Occipital lobe (tissue), 2 donors: ENCODE results near the gene MXD4. TPM values are rescaled to one million over a fixed set of nuclear protein-coding genes. Genes with fewer than 3 reads are reported as not detected.

ENCODE experiments used
- DNase-seq: peaks from one replicate; lab custom pipeline; 2025; lab: John Stamatoyannopoulos, UW
- total RNA-seq: library from RNA; depleted of rRNA; stranded (reverse); fragments of >200 nt; gene quantifications from one replicate; pipeline ENCODE4 v1.2.3, GENCODE V29; 2014

The MXD4 gene, protein sequence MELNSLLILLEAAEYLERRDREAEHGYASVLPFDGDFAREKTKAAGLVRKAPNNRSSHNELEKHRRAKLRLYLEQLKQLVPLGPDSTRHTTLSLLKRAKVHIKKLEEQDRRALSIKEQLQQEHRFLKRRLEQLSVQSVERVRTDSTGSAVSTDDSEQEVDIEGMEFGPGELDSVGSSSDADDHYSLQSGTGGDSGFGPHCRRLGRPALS
- total RNA-seq: 19.7 TPM

DNA sequence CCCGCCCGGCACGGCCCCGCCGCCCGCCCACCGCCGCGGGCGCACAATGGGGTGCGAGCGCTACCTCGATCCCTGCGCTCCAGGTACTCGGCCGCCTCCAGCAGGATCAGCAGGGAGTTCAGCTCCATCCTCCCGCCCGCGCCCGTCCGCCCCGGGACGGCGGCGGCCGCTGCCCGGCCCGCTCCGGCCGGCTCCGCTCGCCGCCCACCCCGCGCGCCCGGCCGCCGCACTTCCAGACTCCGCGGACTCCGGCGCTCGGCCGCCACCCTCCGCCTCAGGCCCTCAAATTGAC is at the start of gene MXD4:
Gene MXD4 (minus strand): TSS at position 257 of the 292 bp plus-strand sequence. CDS start 129 bp downstream, at position 128.
- no peak for DNase-seq

DNA sequence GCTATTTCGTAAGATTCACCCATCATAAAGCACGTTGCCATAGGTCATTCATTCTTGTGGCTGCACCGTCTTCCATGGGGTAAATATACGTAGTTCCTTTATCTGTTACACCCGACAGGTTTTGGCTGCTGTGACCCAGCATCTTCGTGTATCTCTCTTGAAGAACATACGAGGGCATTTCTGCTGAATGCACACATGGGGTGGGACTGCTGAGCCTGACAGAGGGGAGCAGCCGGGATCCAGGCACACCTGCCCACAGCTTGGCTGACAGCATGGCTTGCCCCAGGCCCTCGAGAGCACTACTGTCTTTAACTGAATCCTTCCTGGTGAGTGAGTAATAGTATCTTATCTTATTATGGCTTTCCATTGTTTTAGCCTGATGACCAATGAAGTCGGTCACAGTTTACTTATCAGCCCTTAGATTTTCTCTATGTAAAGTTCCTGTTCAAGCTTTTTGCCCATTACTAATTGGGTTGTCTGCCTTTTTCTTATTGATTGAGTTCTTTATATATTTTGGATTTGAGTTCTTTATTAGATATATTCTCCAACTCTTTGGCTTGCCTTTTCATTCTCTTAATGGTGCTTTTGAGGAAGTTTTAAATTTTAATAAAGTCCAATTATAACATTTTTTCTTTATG is 45.0 kb upstream of the MXD4 start:
- no peak for DNase-seq

DNA sequence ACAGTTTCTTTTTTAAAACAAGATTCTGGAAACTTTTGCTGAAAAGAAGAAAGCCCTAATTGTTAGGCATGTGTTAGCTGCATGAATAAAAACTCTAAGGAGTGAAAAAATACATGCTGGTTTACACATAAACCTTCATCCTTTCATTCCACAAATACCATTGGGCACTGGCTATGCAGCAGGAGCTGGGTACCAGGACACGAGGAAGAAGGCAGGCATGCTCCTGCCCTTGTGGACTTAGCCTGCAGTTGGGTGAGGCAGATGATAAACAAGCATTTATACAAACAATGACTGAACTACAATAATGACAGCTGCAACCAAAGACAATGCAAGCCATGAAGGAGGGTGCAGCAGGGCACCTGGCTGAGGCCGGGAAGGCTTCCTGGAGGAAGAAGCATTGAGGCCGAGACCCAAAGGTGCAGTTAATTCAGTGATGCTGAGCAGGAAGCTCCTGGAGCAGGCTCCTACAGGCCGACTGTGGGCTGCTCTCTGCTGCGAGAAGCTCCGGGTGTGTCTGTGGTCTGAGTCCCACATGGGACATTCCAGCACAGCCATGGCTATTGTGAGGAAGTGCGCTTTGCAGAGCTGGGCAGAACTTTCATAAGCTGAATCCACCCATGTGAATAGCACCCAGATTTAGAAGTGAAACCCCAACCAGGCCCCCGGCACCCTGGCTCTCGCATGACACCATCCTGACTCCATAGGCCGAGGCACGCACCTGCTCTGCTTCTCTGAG is 44.0 kb upstream of the MXD4 start:
- DNase-seq: no peak

DNA sequence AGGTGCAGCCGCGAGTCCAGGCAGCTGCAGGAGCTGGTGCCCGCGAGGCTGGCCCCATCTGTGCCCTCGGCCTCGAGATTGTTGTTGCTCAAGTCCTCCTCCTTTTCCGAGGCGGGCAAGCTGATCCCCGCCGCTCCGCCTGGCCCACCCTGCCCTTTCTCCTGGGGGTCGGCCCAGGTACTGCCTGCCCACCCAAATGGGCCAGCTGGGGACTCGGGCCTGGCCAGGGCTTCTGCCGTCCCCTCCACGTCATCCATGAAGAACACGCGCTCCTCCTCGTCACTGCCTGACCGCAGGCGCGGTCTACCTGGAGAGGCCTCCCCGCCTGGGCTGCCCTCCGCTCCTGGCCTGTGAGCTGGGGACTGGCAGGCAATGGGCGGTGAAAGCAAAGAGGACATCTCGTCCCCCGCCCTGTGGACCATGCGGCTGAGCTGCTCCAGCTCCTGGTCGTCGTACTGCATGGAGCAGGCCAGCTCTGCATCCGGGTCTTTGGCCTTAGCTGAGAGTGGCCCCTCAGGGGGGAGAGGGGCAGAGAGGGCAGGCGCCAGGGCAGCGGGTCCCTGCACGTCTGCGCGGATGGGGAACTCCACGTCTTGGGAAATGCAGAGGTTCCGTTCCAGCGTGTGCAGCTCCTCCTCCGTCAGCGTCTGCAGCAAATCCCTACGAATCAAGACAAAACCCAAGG is 43.1 kb upstream of the MXD4 start:
- no peak for DNase-seq

GRCh38 chr4:2304321-2304876 is 42.5 kb upstream of the MXD4 start:
- DNase-seq: no peak

DNA sequence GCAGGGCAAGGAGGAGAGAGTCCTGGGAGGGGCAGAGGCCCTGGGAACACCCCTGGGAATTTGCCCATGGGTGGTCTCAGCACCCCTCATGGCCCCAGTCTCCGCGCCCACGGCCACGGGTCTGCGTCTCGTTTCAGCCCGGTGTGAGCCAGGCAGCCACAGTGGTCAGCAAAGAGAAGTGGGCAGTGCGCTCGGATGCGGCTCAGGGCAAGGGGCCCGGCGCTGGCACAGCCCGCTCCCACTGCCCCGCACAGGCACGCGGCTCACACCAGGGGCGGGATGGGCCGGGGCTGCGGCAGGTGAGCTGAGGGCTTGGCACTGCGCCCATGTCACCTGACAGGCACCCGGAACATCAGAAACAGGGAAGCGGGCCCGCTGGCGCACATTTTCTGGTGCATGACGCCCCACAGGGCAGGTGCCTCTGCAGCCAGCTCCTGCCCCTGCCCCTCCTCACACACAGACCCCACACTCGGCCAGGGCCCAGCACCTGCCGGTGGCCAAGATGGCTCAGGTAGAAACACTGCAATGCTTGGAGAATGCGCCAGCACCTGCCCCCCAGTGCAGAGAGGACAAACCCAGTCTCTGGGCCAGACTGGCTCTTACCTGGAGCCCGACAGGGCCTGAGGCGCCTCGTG is 41.9 kb upstream of the MXD4 start:
- DNase-seq: no peak

GRCh38 chr4:2303121-2303685 is 41.3 kb upstream of the MXD4 start:
- DNase-seq: no peak

GRCh38 chr4:2302387-2303119 is 40.6 kb upstream of the MXD4 start:
- DNase-seq: no peak

GRCh38 chr4:2301806-2302205 is 39.9 kb upstream of the MXD4 start:
- DNase-seq: no peak

DNA sequence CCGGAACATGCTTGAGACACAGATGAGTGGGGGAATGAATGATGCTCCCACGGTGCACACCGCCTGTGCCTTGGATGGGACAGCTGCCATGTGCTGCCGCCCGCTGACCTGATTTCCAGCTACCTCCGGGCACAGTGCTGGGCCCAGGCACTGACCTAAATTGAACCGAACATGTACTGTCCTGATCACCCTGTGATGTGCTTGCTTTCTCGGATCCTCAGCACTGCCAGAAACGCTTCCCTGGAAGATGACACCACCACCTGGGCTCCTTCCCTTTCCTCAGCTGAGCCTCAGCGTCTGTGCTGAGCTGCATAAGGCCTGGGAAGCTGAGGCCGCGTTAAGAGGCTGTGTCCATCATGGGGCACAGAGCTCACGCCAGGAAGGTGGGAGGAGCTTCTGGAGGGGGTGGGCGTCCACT is 39.3 kb upstream of the MXD4 start:
- DNase-seq: no peak

GRCh38 chr4:2300431-2301224 is 38.7 kb upstream of the MXD4 start:
- DNase-seq: no peak

DNA sequence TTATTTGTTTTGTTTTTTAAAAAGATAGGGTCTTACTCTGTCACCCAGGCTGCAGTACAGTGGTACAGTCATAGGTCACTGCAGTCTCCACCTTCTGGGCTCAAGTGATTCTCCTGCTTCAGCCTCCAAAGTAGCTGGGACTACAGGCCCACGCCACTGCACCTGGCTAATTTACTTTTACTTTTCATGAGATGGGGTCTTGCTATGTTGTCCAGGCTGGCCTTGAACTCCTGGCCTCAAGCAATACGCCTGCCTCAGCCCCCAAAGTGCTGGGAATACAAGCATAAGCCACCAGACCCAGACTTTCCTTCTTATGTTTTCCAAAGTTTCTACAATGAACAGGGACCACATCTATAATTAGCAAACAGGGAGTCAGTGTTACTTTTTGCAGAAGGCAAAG is 37.9 kb upstream of the MXD4 start:
- no peak for DNase-seq

GRCh38 chr4:2298532-2298991 is 36.7 kb upstream of the MXD4 start:
- no peak for DNase-seq

DNA sequence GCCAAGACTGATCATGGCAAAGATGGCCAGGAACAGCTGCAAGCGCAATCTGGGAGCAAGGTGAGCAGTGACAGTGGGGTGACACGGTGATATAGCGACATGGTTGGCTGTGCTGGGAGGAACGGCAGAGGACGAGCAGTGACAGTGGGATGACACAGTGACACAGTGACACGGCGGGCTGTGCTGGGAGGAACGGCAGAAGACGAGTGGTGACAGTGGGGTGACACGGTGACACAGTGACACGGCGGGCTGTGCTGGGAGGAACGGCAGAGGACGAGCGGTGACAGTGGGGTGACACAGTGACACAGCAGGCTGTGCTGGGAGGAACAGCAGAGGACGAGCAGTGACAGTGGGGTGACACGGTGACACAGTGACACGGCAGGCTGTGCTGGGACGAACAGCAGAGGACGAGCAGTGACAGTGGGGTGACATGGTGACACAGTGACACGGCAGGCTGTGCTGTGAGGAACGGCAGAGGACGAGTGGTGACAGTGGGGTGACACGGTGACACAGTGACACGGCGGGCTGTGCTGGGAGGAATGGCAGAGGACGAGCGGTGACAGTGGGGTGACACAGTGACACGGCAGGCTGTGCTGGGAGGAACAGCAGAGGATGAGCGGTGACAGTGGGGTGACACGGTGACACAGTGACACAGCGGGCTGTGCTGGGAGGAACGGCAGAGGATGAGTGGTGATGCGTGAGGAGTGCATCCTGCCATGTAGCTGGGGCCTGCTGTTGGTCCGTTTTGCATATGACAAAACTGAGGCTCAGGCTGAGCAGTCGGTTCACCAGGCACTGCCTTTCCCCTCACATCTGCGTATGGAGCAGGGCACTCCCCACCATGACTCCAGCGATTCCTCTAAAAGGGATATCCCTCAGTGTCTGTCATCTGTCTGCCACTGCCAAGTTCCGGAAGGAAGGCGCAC is 36.0 kb upstream of the MXD4 start:
- no peak for DNase-seq

- DNase-seq: no peak
Measured at GRCh38 chr4:2296631-2297601, 35.0 kb upstream of the MXD4 start.

DNA sequence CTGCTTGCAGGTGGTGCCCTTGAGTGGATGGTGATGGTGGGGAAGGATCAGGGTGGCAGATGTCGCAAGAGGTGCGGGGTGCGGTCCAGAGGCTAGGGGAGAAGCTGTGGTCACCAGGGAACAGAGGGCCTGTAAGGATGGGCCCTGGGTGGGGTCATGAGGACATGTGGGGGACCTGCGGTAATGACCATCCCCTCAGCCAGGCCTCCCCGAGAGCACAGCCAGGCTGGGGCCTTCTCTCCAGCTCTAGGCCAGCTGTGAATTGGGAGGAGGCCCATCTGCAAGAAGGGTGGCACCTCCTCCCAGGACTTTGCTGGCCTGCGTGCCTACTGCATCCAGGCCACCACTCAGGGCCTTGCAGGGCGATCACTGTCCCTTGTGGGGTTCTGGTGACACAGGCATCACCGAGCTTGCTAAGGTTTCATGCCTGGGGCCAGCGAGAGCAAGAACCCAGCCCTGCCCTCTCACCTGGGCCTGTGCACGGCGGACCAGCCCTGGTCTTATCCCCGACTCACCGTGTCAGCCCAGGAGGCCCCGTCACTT is 34.1 kb upstream of the MXD4 start:
- DNase-seq: no peak

DNA sequence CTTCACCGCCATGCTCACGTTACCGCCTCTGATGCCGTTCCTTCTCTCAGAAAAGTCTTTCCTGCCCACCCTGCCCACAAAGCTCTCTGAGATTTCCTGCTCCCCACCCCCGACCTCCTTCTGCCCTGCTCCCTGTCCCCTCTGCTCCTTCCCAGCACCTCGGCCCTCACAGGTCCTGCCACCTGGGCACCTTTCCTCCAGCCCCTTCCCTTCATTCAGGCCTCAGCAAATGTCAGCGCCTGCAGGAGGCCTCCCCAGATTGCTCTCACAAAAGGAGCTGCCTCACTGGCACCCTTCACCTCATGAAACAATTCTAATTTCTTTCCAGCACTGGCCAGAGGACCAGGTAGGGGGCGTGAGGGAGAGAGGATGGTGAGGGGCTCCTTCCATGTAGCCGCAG is 33.6 kb upstream of the MXD4 start:
- DNase-seq: no peak
